GM12873 (cell line): ENCODE results near the gene OSBPL10.
A peak's percentile ranks its signal among the peaks of the same experiment; 100 is the strongest.

Experiments
- TF ChIP-seq, protein P1 (sequence below): IDR thresholded peaks from 2 replicates; pipeline ENCODE4 v1.5.1; 2012; ENCODE audit warnings: low read depth, mild to moderate bottlenecking, moderate library complexity, low read length, control low read depth; ENCODE audit not compliant: insufficient read depth; ENCODE audit errors: missing control alignments

OSBPL10 gene

DNA sequence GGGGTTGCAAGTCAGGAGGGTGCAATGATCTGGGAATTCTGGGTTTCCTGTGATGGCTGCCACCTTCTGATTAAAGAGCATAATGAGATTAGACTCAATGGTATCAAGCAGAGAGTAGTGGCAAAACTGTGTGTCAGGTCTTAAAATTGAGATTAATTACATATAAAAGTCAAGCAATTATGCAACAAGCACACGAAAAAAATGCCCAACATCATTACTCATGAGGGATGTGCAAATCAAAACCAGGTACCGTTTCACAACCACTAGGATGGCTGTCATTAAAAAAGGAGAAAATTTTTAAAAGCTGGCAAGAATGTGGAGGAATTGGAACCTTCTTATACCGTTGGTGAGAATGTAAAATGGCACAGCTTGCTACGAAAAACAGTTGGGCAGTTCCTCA lies 205.0 kb downstream of the OSBPL10 start:
- TF ChIP-seq, protein P1, sequence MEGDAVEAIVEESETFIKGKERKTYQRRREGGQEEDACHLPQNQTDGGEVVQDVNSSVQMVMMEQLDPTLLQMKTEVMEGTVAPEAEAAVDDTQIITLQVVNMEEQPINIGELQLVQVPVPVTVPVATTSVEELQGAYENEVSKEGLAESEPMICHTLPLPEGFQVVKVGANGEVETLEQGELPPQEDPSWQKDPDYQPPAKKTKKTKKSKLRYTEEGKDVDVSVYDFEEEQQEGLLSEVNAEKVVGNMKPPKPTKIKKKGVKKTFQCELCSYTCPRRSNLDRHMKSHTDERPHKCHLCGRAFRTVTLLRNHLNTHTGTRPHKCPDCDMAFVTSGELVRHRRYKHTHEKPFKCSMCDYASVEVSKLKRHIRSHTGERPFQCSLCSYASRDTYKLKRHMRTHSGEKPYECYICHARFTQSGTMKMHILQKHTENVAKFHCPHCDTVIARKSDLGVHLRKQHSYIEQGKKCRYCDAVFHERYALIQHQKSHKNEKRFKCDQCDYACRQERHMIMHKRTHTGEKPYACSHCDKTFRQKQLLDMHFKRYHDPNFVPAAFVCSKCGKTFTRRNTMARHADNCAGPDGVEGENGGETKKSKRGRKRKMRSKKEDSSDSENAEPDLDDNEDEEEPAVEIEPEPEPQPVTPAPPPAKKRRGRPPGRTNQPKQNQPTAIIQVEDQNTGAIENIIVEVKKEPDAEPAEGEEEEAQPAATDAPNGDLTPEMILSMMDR: no peak

DNA sequence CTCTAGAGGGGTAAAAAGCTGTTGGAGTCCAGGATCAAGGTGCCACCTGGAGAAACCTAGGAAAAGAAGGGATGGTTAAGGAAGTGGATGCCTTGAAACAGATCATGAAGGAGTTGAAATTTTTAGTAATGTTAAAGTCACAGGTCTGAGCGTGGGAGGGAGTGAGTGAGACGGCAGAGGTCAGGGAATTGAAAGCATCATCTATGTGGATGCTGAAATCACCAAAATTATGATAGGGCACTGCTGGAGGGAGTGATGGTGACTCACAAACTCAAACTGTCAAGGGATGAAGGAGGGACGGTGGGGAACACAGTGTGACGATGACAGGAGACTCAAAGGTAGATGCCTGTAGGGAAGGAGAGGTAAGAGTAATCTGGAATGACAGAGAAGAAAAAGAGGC lies 205.7 kb downstream of the OSBPL10 start:
- TF ChIP-seq, protein P1: no peak

DNA sequence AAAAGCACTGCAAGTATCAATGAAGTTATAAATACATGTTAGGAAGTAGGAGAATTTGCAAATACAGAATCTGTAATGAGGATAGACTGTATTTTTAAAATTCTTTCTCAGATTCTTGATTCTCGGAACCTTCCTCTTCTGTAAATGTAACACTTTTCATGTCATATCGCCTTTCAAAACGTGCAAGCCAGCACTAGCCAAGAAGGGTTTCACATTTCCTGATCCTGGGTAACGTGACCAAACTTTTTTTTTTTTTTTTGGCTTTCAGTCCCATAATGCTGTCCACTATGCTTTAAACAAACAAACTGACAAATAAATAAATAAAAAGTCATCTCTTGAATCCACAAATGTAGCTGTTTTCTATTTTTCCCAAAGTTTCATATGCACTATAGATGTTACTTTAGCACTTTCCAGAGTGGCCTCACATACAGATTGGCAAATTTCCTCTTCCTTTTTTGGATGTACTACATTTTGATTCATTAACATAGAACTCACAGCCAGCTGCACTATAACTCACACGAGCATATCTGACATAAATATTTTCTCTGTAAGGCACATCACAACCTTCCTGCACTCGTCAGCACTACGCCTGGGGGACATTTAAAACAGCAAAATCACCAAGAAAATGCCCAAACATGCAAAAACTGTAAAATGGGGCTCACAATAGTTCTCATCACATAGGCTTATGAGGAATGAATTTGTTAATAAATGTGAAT lies 208.1 kb downstream of the OSBPL10 start:
- TF ChIP-seq, protein P1: no peak

DNA sequence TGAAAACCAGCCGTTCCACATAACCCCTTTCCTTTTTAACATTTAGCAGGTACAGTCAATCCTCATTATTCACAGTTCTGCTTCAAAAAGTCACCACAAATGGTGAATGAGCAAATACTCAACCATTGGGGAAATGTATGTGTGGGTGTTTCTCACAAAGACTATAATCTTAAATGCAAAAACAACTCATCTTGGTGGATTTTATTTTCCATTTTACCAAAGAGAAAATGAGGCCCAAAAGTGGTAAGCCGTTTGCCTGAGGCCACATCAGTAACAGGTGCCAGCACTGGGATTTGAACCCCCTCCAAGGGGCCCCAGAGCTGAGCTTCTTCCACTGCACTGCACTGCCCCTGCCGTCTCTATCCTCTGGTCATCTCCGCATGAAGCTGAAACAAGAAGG lies 208.8 kb downstream of the OSBPL10 start:
- TF ChIP-seq, protein P1: no peak

DNA sequence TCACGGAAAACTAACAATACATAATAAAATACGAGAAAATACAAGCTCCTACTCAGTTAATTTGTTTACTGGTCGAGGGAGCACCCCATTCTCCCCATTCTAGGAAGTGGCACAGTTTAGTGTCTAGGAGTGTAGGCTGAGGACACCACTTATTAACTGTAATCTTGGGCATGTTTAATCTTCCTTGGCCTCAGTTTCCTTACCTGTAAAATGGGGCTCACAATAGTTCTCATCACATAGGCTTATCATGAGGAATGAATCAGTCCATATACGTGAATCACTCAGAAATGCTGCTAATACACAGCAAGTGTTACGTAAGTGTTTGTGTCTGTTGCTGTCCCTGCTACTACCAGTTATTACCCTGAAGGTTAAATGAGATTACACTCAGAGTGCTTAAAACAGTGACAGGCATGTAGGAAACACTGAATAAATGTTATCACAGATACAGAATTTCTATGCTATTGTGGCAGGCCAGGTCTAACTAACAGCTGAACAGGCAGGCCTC lies 210.2 kb downstream of the OSBPL10 start:
- TF ChIP-seq, protein P1: no peak

DNA sequence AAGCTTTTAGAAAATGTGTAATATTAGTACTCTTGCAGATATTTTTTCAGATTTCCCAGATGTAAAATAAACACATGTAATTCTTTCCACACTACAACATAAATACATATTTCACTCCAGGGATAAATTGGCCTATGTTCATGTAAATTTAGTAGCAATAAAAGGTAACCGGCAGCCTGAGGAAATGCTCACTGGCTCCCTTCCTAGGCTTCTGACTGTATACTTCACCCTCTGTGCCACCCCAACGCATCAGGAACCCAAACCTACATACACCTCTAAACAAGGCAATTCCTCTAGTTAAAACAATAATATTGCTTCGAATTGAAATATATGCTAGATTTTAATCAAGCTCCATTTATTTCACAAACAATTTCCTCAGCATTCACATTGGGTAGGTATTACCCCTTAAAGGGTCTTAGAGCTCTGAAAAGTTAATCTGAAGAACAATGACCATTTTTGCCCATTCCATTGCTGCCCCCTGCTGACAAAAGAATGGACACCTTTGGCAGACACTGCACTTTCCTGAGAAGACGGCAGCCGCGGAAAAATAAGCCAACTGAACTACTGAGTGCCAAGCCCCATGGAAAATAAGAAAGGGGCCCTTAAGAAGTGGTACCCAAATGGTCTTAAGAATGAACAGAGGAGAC lies 212.5 kb downstream of the OSBPL10 start:
- TF ChIP-seq, protein P1: peak; percentile 54

DNA sequence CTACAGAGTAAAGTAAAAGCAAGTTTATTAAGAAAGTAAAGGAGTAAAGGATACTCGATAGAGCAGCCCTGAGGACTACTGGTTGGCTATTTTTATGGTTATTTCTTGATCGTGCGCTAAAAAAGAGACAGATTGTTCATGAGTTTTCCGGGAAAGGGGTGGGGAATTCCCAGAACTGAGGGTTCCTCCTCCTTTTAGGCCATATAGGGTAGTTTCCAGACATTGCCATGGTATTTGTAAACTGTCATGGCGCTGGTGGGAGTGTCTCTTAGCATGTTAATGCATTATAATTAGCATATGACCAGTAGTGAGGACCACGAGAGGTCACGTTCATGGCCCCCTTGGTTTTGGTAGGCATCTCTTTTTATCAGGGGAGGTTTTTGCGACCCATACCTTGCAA lies 213.1 kb downstream of the OSBPL10 start:
- TF ChIP-seq, protein P1: no peak
